ELF-1 (cell line): ENCODE results near the gene ITGBL1.
"Not testable (repeated sequence)": the region's sequence is repeated elsewhere in the genome, so short reads cannot be mapped to it uniquely, and the experiment has no call there.

Source experiments
- DNase-seq: peaks from one replicate; pipeline ENCODE4 v3.0.0-alpha.2; 2016; ENCODE audit warnings: low read depth, low spot score

Gene ITGBL1

GRCh38 chr13:101512650-101513049, 60.2 kb downstream of the ITGBL1 start:
- DNase-seq, result no peak

DNA sequence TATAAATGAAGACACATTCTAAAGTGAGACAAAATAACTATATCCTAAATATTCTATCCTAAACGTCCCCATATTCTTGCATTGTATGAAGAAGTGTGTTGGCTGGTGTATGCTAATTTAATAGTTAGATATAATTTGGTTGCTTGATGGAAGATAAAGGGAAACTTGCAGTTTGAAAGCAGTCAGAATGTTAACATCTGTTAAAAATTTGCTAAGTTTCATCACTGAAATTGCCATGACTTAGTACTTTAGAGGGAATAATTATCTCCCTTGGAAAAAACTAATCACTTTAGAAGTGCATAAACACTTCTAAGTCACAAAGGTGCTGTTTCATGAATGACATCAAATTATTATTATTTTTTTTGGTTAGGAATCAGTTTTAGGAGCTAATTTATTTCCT, 61.6 kb downstream of the ITGBL1 start:
- no peak for DNase-seq

DNA sequence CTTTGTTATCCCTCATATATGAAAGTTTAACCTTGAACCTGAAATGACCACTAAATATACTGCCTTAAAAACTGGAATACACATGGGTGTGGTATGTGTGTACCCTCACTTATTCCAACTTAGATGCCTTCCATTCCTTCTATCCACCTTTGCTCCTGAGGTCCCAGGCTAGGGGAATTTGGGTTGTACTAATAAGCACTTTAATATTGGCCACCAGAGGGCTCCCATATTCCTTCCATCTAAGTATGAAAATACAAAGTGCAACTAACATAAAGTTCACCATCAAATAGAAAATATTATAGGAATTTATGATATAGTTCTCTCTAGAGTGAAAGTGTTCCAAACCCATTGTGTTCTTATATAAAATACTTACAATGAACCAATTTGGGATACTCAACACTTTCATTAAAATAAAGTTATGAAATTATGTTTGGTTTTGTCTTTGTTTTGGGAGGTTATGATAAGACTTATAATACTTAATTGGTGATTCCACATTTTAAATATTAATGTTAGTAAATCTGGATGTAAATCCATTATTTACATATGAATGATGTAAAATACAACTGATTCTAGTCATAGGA, 62.3 kb downstream of the ITGBL1 start:
- peak; percentile 2 for DNase-seq

GRCh38 chr13:101515504-101515903, 63.0 kb downstream of the ITGBL1 start:
- DNase-seq, result no peak

DNA sequence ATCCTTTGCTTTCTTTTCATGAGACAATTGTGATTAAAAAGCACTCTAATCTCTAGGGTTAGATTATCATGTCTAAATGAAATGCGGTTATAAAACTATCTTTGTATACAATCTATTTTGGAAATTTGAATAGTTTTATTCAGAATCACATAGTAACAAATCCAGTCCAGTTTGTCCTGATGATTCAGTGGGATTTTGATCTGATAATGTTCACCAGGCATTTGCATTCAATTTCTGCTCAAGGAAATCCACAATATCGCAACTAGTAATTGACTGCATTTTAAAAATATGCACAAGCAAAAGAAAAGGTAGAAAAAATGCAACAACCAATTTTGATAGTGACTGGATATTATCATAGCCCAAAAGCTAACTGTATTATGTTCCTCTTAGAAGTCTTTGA, 63.8 kb downstream of the ITGBL1 start:
- no peak for DNase-seq

- no peak for DNase-seq
Measured at GRCh38 chr13:101520672-101521071, 68.2 kb downstream of the ITGBL1 start.

GRCh38 chr13:101521371-101521770, 68.9 kb downstream of the ITGBL1 start:
- DNase-seq, result no peak

DNA sequence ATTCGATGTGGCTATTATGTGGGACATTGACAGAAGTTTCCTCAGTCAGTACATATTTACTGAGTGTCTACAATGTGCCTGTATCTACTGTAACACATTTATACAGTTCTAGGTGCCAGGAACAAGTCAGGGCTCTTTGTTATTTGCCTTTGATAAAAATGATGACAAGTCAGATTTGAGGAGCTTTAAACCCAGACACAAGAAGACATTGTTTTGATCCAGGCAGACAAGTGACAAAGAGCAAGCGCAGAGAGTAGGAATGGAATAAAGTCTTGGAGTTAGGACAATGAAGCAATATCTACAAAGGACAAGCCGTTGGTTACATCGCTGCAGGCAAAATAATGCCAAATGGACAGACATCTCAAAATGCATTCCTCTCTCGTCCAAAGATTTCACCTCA, 70.1 kb downstream of the ITGBL1 start:
- no peak for DNase-seq

DNA sequence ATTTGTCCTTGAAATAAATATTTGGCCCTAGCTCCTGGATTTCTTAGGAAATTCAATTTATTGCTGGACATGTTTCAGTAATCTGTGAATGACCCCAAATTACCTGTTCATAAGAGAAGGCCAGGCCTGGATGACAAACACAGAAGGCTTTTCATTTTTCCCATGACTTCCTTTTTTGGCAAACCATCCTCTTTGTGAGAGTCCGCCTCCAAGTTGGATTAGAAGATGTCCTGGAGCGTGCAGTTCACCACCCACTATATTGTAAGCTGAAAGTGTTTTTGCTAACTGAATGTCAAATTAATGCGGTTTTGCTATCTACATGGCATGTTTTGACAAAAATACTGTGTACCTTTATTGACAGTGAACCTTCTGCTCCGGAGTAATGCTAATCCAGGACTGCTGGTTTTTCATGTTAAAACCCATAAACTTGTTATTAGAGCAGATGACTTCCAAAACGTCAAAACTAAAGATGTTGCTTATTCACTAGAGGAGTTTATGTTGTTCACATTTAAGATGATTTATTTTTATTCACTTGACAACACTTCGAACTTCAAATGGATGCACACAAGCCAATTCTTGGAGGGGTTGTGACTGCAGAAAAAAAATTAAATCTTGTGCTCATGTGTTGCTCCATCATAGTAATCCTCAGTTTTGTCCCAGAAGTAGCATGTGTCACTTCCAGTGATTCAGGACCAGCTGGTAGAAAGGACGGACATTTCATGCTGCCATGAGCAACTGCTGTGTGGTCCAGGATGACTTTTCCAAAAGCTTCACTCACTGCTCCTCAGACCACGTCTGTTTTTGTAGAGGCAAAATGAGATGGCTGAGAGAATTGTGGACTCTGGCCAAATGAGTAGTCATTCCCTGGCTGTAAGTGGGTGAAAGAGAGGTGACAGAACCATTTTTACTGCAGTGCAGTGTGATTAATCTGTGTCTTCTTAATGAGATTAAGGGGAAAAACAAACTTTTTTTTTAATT, 71.0 kb downstream of the ITGBL1 start:
- no peak for DNase-seq

GRCh38 chr13:101527130-101527529, 74.7 kb downstream of the ITGBL1 start:
- DNase-seq, result no peak

DNA sequence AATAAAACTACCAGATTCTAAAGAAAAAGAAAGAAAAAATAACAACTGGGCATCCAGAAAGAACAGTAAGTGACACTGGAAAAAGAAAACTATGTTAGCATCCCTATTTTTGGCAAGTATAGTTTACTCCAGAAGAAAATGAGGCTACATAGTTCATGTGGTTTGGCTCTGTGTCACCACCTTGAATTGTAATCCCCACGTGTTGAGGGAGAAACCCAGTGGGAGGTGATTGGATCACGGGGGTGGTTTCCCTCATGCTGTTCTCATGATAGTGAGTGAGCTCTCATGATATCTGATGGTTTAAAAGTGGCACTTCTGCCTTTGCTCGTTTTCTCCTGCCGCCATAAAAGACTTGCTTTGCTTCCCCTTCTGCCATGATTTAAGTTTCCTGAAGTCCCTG, 76.9 kb downstream of the ITGBL1 start:
- DNase-seq, result no peak

DNA sequence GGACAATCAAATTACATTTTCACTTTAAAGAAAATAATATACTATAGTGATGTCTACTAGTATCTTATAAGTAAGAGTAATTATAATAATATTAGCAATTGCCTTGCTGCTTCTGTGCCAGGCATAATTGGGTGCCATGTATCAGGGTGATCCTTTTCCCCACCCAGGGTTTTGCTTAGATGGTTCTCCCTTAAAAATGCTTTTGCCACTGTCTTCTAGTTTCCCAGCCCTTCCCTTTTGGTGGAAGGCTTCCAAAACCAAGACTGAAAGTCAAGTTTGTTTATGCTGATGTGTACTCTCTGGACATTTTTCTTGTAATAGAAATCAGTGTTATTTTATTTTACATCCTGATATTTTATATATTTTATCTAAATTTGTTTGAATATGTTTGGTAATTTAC, 77.8 kb downstream of the ITGBL1 start:
- DNase-seq, result no peak

GRCh38 chr13:101535192-101535746, 82.8 kb downstream of the ITGBL1 start:
- DNase-seq, result no peak

DNA sequence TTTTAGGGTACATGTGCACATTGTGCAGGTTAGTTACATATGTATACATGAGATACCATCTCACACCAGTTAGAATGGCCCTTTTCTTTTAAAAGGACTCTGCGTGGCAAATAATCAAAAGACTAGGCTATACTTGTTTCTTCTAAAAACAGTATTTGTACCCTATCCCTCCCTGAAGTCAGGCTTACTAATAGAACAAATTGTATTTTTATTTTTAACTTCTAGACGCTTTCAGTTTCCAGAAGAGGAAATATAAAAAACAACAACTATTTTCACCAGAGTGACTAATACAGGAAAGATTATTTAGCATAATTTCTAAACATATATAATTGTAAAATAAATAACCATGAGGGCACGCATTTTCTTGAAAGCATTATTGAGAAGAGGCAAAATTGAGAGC, 83.6 kb downstream of the ITGBL1 start:
- DNase-seq, result no peak

DNA sequence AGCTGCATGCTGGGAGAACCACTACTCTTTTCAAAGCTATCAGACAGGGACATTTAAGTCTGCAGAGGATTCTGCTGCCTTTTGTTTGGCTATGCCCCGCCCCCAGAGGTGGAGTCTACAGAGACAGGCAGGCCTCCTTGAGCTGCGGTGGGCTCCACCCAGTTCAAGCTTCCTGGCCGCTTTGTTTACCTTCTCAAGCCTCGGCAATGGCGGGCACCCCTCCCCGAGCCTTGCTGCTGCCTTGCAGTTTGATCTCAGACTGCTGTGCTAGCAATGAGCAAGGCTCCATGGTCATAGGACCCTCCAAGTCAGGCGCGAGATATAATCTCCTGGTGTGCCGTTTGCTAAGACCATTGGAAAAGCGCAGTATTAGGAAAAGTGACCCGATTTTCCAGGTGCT, 92.1 kb downstream of the ITGBL1 start:
- DNase-seq, result not testable (repeated sequence)

- DNase-seq, result no peak
Measured at GRCh38 chr13:101544979-101545378, 92.5 kb downstream of the ITGBL1 start.

DNA sequence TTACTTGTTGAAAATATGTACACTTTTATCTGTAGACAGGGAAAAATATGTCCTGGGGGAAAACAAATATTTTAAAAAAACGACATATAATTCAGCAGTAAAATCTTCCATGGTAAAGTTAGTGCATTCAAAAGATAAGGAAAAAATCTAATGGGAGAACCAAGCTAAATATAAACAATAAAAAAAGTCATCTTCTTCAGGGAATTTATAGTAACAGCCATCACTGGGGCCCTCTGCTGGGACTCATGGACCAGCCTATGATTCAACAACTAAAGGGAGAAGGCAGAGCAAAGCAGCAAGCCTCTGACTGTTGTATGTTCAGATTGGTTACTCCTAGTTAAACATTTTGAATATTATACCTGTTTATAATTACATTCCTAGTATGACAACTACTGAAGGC, 93.0 kb downstream of the ITGBL1 start:
- no peak for DNase-seq

DNA sequence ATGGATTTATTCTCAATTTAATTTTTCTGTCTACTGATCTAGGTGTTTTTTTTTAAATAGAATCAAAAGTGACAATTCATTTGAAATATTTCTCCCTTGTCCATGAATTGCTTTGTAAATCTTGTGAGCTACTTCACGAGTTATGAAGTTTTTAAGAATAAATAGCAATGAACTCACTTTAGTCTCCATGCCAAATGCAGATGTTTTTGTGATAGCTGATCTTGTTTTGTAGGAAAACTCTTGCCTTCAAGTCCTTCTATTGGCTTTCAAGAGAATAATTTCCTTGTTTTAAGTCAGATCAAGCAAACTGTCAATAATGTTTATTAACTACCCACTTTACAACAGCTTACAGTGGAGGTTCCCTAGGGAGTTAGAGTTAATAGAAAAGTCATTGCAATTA, 99.8 kb downstream of the ITGBL1 start:
- DNase-seq, result no peak

DNA sequence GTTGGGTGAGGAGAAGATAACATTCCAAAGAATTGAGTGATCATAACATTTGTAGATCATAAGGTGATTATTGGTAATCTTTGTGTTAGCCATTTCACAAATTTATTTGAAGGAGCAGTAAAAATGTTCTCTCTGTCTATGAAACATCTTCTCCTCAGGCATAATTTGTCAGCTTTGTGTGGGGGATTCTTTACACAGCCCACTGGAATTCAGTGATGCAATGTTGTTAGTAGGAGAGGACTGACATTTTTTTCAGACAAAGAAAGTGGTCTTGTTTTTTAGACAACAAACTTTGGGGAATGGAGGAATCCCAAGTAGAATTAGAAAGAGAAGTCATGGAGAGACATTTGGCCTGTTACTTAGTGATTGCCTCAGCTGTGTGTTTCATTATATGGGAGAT, 100.3 kb downstream of the ITGBL1 start:
- DNase-seq, result no peak

DNA sequence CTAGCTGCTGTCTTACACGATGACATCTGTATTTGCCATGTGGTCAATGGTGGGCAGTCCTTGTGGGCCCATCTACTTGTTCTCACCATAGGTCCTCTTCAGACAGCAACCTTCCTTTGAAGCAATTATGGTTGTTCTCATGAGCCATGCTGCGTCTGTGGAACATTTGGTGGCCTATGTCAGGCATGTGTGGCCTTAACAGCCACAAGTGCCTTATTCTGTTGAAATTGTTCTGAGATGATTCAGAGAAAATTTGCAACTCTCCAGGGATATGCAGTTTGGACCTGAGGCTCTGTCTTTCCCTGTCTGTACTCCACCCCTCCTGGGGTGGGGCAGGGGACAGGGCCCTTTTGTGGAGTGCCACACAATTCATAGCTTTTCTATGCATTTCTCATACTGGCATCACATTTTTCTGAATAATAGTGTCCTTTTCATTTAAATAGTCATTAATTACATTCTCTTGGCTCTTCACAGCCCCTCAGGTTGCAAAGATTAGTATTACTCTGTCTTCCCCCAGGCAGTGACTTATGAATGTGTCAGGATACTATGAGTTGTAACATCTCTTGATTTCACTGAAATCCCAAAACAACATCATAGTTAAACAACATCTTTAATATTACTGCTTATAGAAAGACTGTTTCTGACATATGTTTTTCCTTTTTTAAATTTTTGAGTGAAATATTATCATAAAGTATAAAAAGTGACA, 102.1 kb downstream of the ITGBL1 start:
- DNase-seq, result no peak

GRCh38 chr13:101555610-101556009, 103.1 kb downstream of the ITGBL1 start:
- DNase-seq, result no peak

- no peak for DNase-seq
Measured at GRCh38 chr13:101556676-101557123, 104.2 kb downstream of the ITGBL1 start.
